KMS-11 (cell line): Measurements from ENCODE around the gene ADAM30.

Experiments
- H2AFZ ChIP-seq: fragments of 200-600 bp; sonication (generic); 2 replicates; pipeline ENCODE4 v1.6.1; 2016; ENCODE audit warnings: antibody characterized with exemption, mixed run types, low read depth
- H3K27ac ChIP-seq: fragments of 200-600 bp; sonication (generic); 2 replicates; pipeline ENCODE4 v1.6.1; 2016; ENCODE audit warnings: mild to moderate bottlenecking, mixed run types
- H3K27me3 ChIP-seq: fragments of 200-600 bp; sonication (generic); 2 replicates; pipeline ENCODE4 v1.6.1; 2017; ENCODE audit warnings: mild to moderate bottlenecking, low read depth, mixed run types, moderate library complexity; ENCODE audit not compliant: insufficient read depth
- H3K36me3 ChIP-seq: fragments of 200-600 bp; sonication (generic); 2 replicates; pipeline ENCODE4 v1.6.1; 2017; ENCODE audit warnings: mild to moderate bottlenecking, mixed run types; ENCODE audit not compliant: insufficient read depth
- H3K4me1 ChIP-seq: fragments of 200-600 bp; sonication (generic); 2 replicates; pipeline ENCODE4 v1.6.1; 2016; ENCODE audit warnings: mild to moderate bottlenecking, low read depth, mixed run types; ENCODE audit not compliant: poor library complexity, severe bottlenecking
- H3K4me2 ChIP-seq: fragments of 200-600 bp; sonication (generic); 2 replicates; pipeline ENCODE4 v1.7.0; 2016; ENCODE audit warnings: mild to moderate bottlenecking, mixed run types
- H3K4me3 ChIP-seq: fragments of 200-600 bp; sonication (generic); IDR thresholded peaks from 2 replicates; pipeline ENCODE4 v1.6.1; 2017; ENCODE audit warnings: low read depth, low read length, mixed read lengths; ENCODE audit not compliant: insufficient read depth
- H3K79me2 ChIP-seq: fragments of 200-600 bp; sonication (generic); 2 replicates; pipeline ENCODE4 v1.6.1; 2016; ENCODE audit warnings: low read depth, mixed run types; ENCODE audit not compliant: insufficient read depth
- H3K9ac ChIP-seq: fragments of 200-600 bp; sonication (generic); 2 replicates; pipeline ENCODE4 v1.6.1; 2016; ENCODE audit warnings: mild to moderate bottlenecking, mixed run types
- H4K20me1 ChIP-seq: fragments of 200-600 bp; sonication (generic); 2 replicates; pipeline ENCODE4 v1.6.1; 2016; ENCODE audit warnings: mild to moderate bottlenecking, mixed run types; ENCODE audit not compliant: insufficient read depth
- CTCF ChIP-seq: fragments of 200-600 bp; sonication (generic); conservative IDR thresholded peaks from 2 replicates; pipeline ENCODE4 v1.6.1; 2017; ENCODE audit warnings: low read depth, mild to moderate bottlenecking, antibody characterized with exemption, low read length, moderate library complexity, mixed read lengths

Gene ADAM30

GRCh38 chr1:119909890-119910596, 13.7 kb upstream of the ADAM30 start:
- no peak overlapping the region for H3K27ac ChIP-seq
- H4K20me1 ChIP-seq, result no peaks in the 10 kb centered on the region
- H2AFZ ChIP-seq, result no peak overlapping the region
- H3K36me3 ChIP-seq, result no peaks in the 10 kb centered on the region
- no peaks in the 10 kb centered on the region for H3K4me1 ChIP-seq
- H3K4me2 ChIP-seq, result no peak overlapping the region
- no peak overlapping the region for H3K9ac ChIP-seq
- no peaks in the 10 kb centered on the region for H3K27me3 ChIP-seq
- no peak for TF ChIP-seq CTCF
- no peaks in the 10 kb centered on the region for H3K79me2 ChIP-seq
- no peak overlapping the region for H3K4me3 ChIP-seq

GRCh38 chr1:119908661-119909060, 12.3 kb upstream of the ADAM30 start:
- Histone ChIP-seq H3K36me3 (no peaks in the 10 kb centered on the region), H3K79me2 (no peaks in the 10 kb centered on the region), H3K4me3 (no peak overlapping the region), H4K20me1 (no peaks in the 10 kb centered on the region), H2AFZ (no peak overlapping the region), H3K27ac (no peak overlapping the region), H3K9ac (no peak overlapping the region), H3K4me2 (no peak overlapping the region), H3K4me1 (no peaks in the 10 kb centered on the region), H3K27me3 (no peaks in the 10 kb centered on the region)
- no peak for TF ChIP-seq CTCF

- no peak for TF ChIP-seq CTCF
Observed at GRCh38 chr1:119906927-119907652, 10.8 kb upstream of the ADAM30 start.

GRCh38 chr1:119903443-119903835, 7.1 kb upstream of the ADAM30 start:
- Histone ChIP-seq H3K79me2 (no peaks in the 10 kb centered on the region), H3K4me1 (no peaks in the 10 kb centered on the region), H3K4me2 (no peak overlapping the region), H3K9ac (no peak overlapping the region), H3K27ac (no peak overlapping the region), H3K36me3 (no peaks in the 10 kb centered on the region), H2AFZ (no peak overlapping the region), H4K20me1 (no peaks in the 10 kb centered on the region), H3K4me3 (no peak overlapping the region), H3K27me3 (no peaks in the 10 kb centered on the region)
- no peak for TF ChIP-seq CTCF

More at GRCh38 chr1:119906927-119907652, 10.8 kb upstream of the ADAM30 start:
- Histone ChIP-seq H3K9ac (no peak overlapping the region), H3K27me3 (no peaks in the 10 kb centered on the region), H3K4me3 (no peak overlapping the region), H3K4me2 (no peak overlapping the region), H3K79me2 (no peaks in the 10 kb centered on the region), H3K27ac (no peak overlapping the region), H3K4me1 (no peaks in the 10 kb centered on the region), H3K36me3 (no peaks in the 10 kb centered on the region), H2AFZ (no peak overlapping the region), H4K20me1 (no peaks in the 10 kb centered on the region)
